IMR-90 (cell line): Measurements from ENCODE around the gene CALN1. TPM values are rescaled to one million over a fixed set of nuclear protein-coding genes. Genes with fewer than 3 reads are reported as not detected.

Source experiments
- ATAC-seq: fragments of 200-7000 bp; cut with Tn5 transposase; 2 replicates; pipeline ENCODE4 v1.9.1; 2020; ENCODE audit warnings: low read depth, mild to moderate bottlenecking, moderate library complexity
- BruUV-seq: library from RNA; stranded (reverse); fragments of 400-500 nt; replicated peaks from 2 replicates; lab custom pipeline; 2021; lab: Mats Ljungman, UMichigan
- CTCF ChIA-PET: fragments of 300-600 bp; formaldehyde crosslinking; extraction: SDS; loops from one replicate; lab custom pipeline; 2021; ENCODE audit warnings: antibody characterized with exemption; lab: Yijun Ruan, JAX
- POLR2A ChIA-PET: fragments of 300-600 bp; sonication (Branson Sonifier 250); formaldehyde crosslinking; loops from one replicate; lab custom pipeline; 2022; ENCODE audit warnings: antibody characterized with exemption; ENCODE audit not compliant: unreplicated experiment; lab: Charles Lee
- DNase-seq: peaks from one replicate; pipeline ENCODE4 v3.0.0; 2013
- H2AFZ ChIP-seq: replicated peaks from 2 replicates; pipeline ENCODE3; 2013; ENCODE audit warnings: low read length, mild to moderate bottlenecking; ENCODE audit not compliant: poor library complexity
- H2AK5ac ChIP-seq: 2 replicates; pipeline ENCODE4 v1.6.1; 2013; ENCODE audit warnings: low read depth, low read length, inconsistent platforms
- H2AK9ac ChIP-seq: replicated peaks from 2 replicates; pipeline ENCODE3; 2013; ENCODE audit warnings: mild to moderate bottlenecking, low read depth, low read length, moderate library complexity; ENCODE audit not compliant: poor library complexity
- H2BK120ac ChIP-seq: 2 replicates; pipeline ENCODE4 v1.6.1; 2013; ENCODE audit warnings: low read depth, low read length, inconsistent platforms
- H2BK15ac ChIP-seq: 3 replicates; pipeline ENCODE4 v1.6.1; 2013; ENCODE audit warnings: low read depth, low read length, inconsistent platforms
- H2BK20ac ChIP-seq: 2 replicates; pipeline ENCODE4 v1.6.1; 2013; ENCODE audit warnings: low read depth, mild to moderate bottlenecking, inconsistent platforms, low read length, moderate library complexity
- H2BK5ac ChIP-seq: 2 replicates; pipeline ENCODE4 v1.6.1; 2013; ENCODE audit warnings: mild to moderate bottlenecking, low read depth, low read length, inconsistent platforms; ENCODE audit not compliant: poor library complexity, severe bottlenecking
- H3K14ac ChIP-seq: replicated peaks from 2 replicates; pipeline ENCODE4 v1.6.1; 2013; ENCODE audit warnings: low read depth, low read length, inconsistent platforms
- H3K18ac ChIP-seq: 2 replicates; pipeline ENCODE4 v1.6.1; 2013; ENCODE audit warnings: low read depth, low read length, control low read depth
- H3K23ac ChIP-seq: 2 replicates; pipeline ENCODE4 v1.6.1; 2013; ENCODE audit warnings: low read depth, low read length, inconsistent platforms
- H3K27ac ChIP-seq: 2 replicates; pipeline ENCODE4 v1.5.1; 2013; ENCODE audit warnings: mild to moderate bottlenecking, control low read depth, low read length; ENCODE audit not compliant: insufficient read depth
- H3K27me3 ChIP-seq: 2 replicates; pipeline ENCODE4 v1.6.1; 2013; ENCODE audit warnings: low read length; ENCODE audit not compliant: control insufficient read depth, insufficient read depth
- H3K36me3 ChIP-seq: 2 replicates; pipeline ENCODE4 v1.6.1; 2013; ENCODE audit warnings: low read length, mixed read lengths; ENCODE audit not compliant: control insufficient read depth, insufficient read depth
- H3K4ac ChIP-seq: 2 replicates; pipeline ENCODE4 v1.6.1; 2013; ENCODE audit warnings: low read depth, low read length, inconsistent platforms
- H3K4me1 ChIP-seq: 2 replicates; pipeline ENCODE4 v1.6.1; 2013; ENCODE audit warnings: low read length, mixed read lengths; ENCODE audit not compliant: control insufficient read depth, insufficient read depth
- H3K4me2 ChIP-seq: 2 replicates; pipeline ENCODE4 v1.6.1; 2013; ENCODE audit warnings: low read depth, mild to moderate bottlenecking, control low read depth, low read length, moderate library complexity
- H3K4me3 ChIP-seq: 2 replicates; pipeline ENCODE4 v1.5.1; 2013; ENCODE audit warnings: low read depth, mild to moderate bottlenecking, control low read depth, low read length, moderate library complexity; ENCODE audit not compliant: insufficient read depth
- H3K56ac ChIP-seq: 2 replicates; pipeline ENCODE4 v1.6.1; 2013; ENCODE audit warnings: low read length, inconsistent platforms; ENCODE audit not compliant: insufficient read depth; ENCODE audit errors: extremely low read depth
- H3K79me1 ChIP-seq, 2 experiments: 2 replicates each; pipeline ENCODE4 v1.6.1; 2013; ENCODE audit warnings: low read length in 2 of 2, inconsistent platforms in 1 of 2, low read depth in 1 of 2
- H3K9ac ChIP-seq: 2 replicates; pipeline ENCODE4 v1.6.1; 2013; ENCODE audit warnings: low read depth, low read length, control low read depth
- H3K9me1 ChIP-seq: 2 replicates; pipeline ENCODE4 v1.6.1; 2013; ENCODE audit warnings: low read length, inconsistent platforms; ENCODE audit not compliant: insufficient read depth
- H3K9me3 ChIP-seq: 2 replicates; pipeline ENCODE4 v1.6.1; 2013; ENCODE audit warnings: low read length; ENCODE audit not compliant: control insufficient read depth, insufficient read depth
- H4K20me1 ChIP-seq: 2 replicates; pipeline ENCODE4 v1.6.1; 2013; ENCODE audit warnings: low read length, inconsistent platforms; ENCODE audit not compliant: insufficient read depth
- H4K5ac ChIP-seq: 2 replicates; pipeline ENCODE4 v1.6.1; 2013; ENCODE audit warnings: mild to moderate bottlenecking, low read depth, low read length, control low read depth
- H4K8ac ChIP-seq, 2 experiments: 2 replicates each; pipeline ENCODE4 v1.6.1; 2013; ENCODE audit warnings: low read depth in 2 of 2, low read length in 2 of 2, control low read depth in 1 of 2, inconsistent platforms in 1 of 2
- H4K91ac ChIP-seq: 2 replicates; pipeline ENCODE4 v1.6.1; 2013; ENCODE audit warnings: low read depth, low read length, inconsistent platforms; ENCODE audit not compliant: insufficient read depth
- CEBPB ChIP-seq: IDR thresholded peaks from 2 replicates; pipeline ENCODE4 v1.6.1; 2012; ENCODE audit warnings: low read depth, low read length, improper control_type of control experiment
- ELK1 ChIP-seq: fragments of 150-350 bp; IDR thresholded peaks from 2 replicates; pipeline ENCODE4 v1.6.1; 2016; ENCODE audit warnings: low read depth, mild to moderate bottlenecking, low read length, moderate library complexity, borderline replicate concordance
- WGBS, 2 experiments: methylation state at CpG; one replicate each; pipeline versions ENCODE4 v1.1.5 to v1.1.7; 2013; ENCODE audit warnings: missing lambda C conversion rate in 2 of 2; ENCODE audit not compliant: insufficient read length in 1 of 2; ENCODE audit errors: extremely low coverage in 2 of 2; 5-methylcytosine and 5-hydroxymethylcytosine counted together
- dilution Hi-C: fragments of 300-500 bp; cut with HindIII; formaldehyde crosslinking; loops from one replicate; pipeline ENCODE4 v1.14.3; 2018; ENCODE audit warnings: low sequenced_read_pairs; ENCODE audit not compliant: unreplicated experiment
- in situ Hi-C: fragments of 300-500 bp; cut with MboI; formaldehyde crosslinking; loops from 3 replicates; pipeline ENCODE4 v1.14.3; 2019; ENCODE audit warnings: low sequenced_read_pairs, inconsistent platforms, mixed read lengths
- intact Hi-C: fragments of 100-400 bp; cut with micrococcal nuclease; formaldehyde crosslinking; loops from 2 replicates; pipeline ENCODE4 v1.10.0; 2022
- polyA plus RNA-seq, 3 experiments: library from polyadenylated mRNA; depleted of rRNA; stranded (reverse); fragments of >200 nt; gene quantifications; 2 replicates each; pipeline ENCODE4 v1.2.3, GENCODE V29; 2012; ENCODE audit warnings: low replicate concordance in 1 of 3
- total RNA-seq: library from RNA; depleted of rRNA; stranded (reverse); fragments of >200 nt; gene quantifications from 2 replicates; pipeline ENCODE4 v1.2.3, GENCODE V29; 2012

Gene CALN1
- total and polyA plus RNA-seq, 2 of the 4 experiments (the other 2 are of a cell fraction): not detected

GRCh38 chr7:71987200-71987767 lies 424.9 kb downstream of the CALN1 start:
- Histone ChIP-seq H3K4me1 (no peaks in the 10 kb centered on the region), H4K8ac (no peak overlapping the region), H2AFZ (no peak overlapping the region), H2BK5ac (no peak overlapping the region), H3K23ac (no peak overlapping the region), H3K27me3 (no peaks in the 10 kb centered on the region), H2BK120ac (no peak overlapping the region), H2AK5ac (no peak overlapping the region), H3K4me3 (no peak overlapping the region), H3K36me3 (no peaks in the 10 kb centered on the region), H4K5ac (no peak overlapping the region), H3K18ac (no peak overlapping the region), H3K4me2 (no peak overlapping the region), H3K27ac (no peak overlapping the region), H2AK9ac (no peak overlapping the region), H3K56ac (no peak overlapping the region), H3K9ac (no peak overlapping the region), H3K14ac (no peak overlapping the region), H3K9me3 (peaks cover 23% of the 10 kb centered on the region), H2BK15ac (no peak overlapping the region), H3K9me1 (no peaks in the 10 kb centered on the region), H4K20me1 (no peaks in the 10 kb centered on the region), H2BK20ac (no peak overlapping the region), H3K79me1 (no peaks in the 10 kb centered on the region), H4K91ac (no peak overlapping the region), H3K4ac (no peak overlapping the region)
- intact Hi-C loops (no loop called here), in situ Hi-C loops (no loop called here), dilution Hi-C loops (no loop called here)
- ChIA-PET POLR2A (no interaction called here), CTCF (no interaction called here)
- DNase-seq (no peak), ATAC-seq (no peak)
- BruUV-seq: no TSS peak
- no peak for TF ChIP-seq ELK1
- TF ChIP-seq CEBPB: peak; percentile 67
- 59% methylated on average over 4 of the region's 8 CpGs; no CpG with 5 or more reads in 1 of the 2 experiments for WGBS, 2 experiments
